Limb (tissue), 2 donors: ENCODE data around the gene KDM2B.
"Not testable (repeated sequence)": the region's sequence is repeated elsewhere in the genome, so short reads cannot be mapped to it uniquely, and the experiment has no call there.

Experiments
- DNase-seq, 2 donors: peaks; one replicate each; pipeline ENCODE4 v3.0.0-alpha.2; 2016; ENCODE audit errors: extremely low spot score in 2 of 2

Gene KDM2B

GRCh38 chr12:121390856-121391255, 190.0 kb downstream of the KDM2B start:
- no peak for DNase-seq

DNA sequence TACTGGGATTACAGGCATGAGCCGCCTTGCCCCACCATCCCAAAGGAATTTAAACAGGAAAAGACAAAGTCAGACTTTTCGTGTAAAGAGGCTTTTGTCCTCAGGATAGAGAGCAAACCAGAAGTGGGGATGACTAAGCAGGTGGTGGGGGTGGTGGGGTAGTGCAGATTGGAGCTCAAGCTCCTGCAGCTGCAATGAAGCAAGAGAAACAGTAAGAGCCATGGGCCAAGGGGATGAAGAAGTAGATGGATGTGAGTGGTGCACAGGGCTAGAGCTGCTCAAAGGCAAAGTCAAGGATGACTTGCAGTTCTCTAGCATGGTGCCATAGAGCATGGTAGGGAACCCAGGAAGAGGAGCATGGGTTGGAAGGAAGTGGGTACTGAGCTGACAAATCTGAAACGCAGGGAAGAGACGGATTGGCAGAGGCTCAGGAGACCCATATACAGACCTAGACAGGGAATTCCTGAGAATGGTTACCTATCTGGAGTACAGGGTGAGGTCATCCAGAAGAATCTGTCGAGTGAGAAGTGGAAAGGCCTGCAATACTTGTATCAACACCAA, 192.3 kb downstream of the KDM2B start:
- DNase-seq: no peak

DNA sequence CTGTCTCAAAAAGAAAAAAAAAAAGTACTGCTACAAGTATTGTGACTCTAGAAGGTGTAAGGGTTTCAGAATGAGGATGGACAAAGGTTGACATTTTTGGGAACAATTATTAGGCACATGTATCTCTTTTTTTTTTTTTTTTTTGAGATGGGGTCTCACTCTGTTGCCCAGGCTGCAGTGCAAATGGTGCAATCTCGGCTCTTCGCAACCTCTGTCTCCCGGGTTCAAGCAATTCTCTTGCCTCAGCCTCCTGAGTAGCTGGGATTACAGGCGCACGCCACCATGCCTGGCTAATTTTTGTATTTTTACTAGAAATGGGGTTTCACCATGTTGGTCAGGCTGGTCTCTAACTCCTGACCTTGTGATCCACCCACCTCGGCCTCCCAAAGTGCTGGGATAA, 195.9 kb downstream of the KDM2B start:
- DNase-seq: not testable (repeated sequence)

- no peak for DNase-seq
Observed at GRCh38 chr12:121383601-121384021, 197.2 kb downstream of the KDM2B start.

DNA sequence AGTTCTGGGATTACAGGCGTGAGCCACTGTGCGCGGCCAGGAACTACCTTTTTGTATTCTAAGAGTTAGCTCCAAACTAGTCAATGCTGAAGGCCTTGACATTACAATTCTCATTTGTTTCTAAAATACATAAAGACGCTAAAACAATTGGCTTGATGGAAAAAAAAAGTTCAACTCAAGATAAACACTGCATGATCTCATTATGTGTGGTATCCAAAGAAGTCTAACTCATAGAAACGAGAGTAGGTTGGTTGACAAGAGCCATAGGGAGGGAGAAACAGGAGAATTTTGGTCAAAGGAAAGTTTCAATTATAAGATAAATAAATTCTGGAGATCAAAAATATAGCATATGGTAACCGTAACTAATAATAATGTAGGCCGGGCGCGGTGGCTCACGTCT, 200.9 kb downstream of the KDM2B start:
- no peak for DNase-seq
